ENCODE measurements around the gene DLX6.
A peak's percentile ranks its signal among the peaks of the same experiment; 100 is the strongest.

DLX6 gene

GRCh38 chr7:97003262-97004246 lies 1.8 kb upstream of the DLX6 start:
- no peaks in the 10 kb centered on the region for H3K9me3 Mint-ChIP-seq
- H3K27me3 Mint-ChIP-seq = peaks cover 94% of the 10 kb centered on the region
- no peak for ATAC-seq
- no peak overlapping the region for H3K4me3 Mint-ChIP-seq
- H3K4me1 Mint-ChIP-seq = peaks cover 17% of the 10 kb centered on the region
- H3K36me3 Mint-ChIP-seq = no peaks in the 10 kb centered on the region
- H3K27ac Mint-ChIP-seq = no peak overlapping the region

- Mint-ChIP-seq H3K27ac (no peak overlapping the region), H3K4me3 (peak overlapping the region; percentile 38), H3K9me3 (no peaks in the 10 kb centered on the region), H3K4me1 (peaks cover 17% of the 10 kb centered on the region), H3K36me3 (no peaks in the 10 kb centered on the region), H3K27me3 (peaks cover 94% of the 10 kb centered on the region)
- ATAC-seq = no peak
These were observed 838 bp upstream of the DLX6 start for GRCh38 chr7:97004247-97005182.

- H3K27me3 Mint-ChIP-seq = peaks cover 92% of the 10 kb centered on the region
- ATAC-seq = peak; percentile 61
- peak overlapping the region; percentile 76 for H3K4me3 Mint-ChIP-seq
- H3K4me1 Mint-ChIP-seq = peaks cover 17% of the 10 kb centered on the region
- no peaks in the 10 kb centered on the region for H3K9me3 Mint-ChIP-seq
- H3K27ac Mint-ChIP-seq = no peak overlapping the region
- H3K36me3 Mint-ChIP-seq = no peaks in the 10 kb centered on the region
These were observed 882 bp downstream of the DLX6 start for GRCh38 chr7:97006055-97006815.

- H3K4me1 Mint-ChIP-seq = peaks cover 17% of the 10 kb centered on the region
- no peak for ATAC-seq
- no peaks in the 10 kb centered on the region for H3K36me3 Mint-ChIP-seq
- H3K9me3 Mint-ChIP-seq = no peaks in the 10 kb centered on the region
- no peak overlapping the region for H3K27ac Mint-ChIP-seq
- H3K4me3 Mint-ChIP-seq = peak overlapping the region; percentile 76
- H3K27me3 Mint-ChIP-seq = peaks cover 92% of the 10 kb centered on the region
These were observed 1.6 kb downstream of the DLX6 start for GRCh38 chr7:97006816-97007582.

GRCh38 chr7:97007583-97007861 lies 2.2 kb downstream of the DLX6 start:
- Mint-ChIP-seq H3K27me3 (peaks cover 92% of the 10 kb centered on the region), H3K27ac (no peak overlapping the region), H3K4me3 (no peak overlapping the region), H3K36me3 (no peaks in the 10 kb centered on the region), H3K9me3 (no peaks in the 10 kb centered on the region), H3K4me1 (peaks cover 17% of the 10 kb centered on the region)
- ATAC-seq = no peak

- Mint-ChIP-seq H3K4me3 (no peak overlapping the region), H3K4me1 (peaks cover 17% of the 10 kb centered on the region), H3K27ac (no peak overlapping the region), H3K27me3 (peaks cover 91% of the 10 kb centered on the region), H3K9me3 (no peaks in the 10 kb centered on the region), H3K36me3 (no peaks in the 10 kb centered on the region)
- no peak for ATAC-seq
These were observed 3.0 kb downstream of the DLX6 start for GRCh38 chr7:97008275-97008917.

GRCh38 chr7:97009753-97010732 lies 4.7 kb downstream of the DLX6 start:
- no peaks in the 10 kb centered on the region for H3K36me3 Mint-ChIP-seq
- H3K4me3 Mint-ChIP-seq = no peak overlapping the region
- no peak for ATAC-seq
- H3K27ac Mint-ChIP-seq = no peak overlapping the region
- H3K4me1 Mint-ChIP-seq = peaks cover 14% of the 10 kb centered on the region
- peaks cover 95% of the 10 kb centered on the region for H3K27me3 Mint-ChIP-seq
- no peaks in the 10 kb centered on the region for H3K9me3 Mint-ChIP-seq

GRCh38 chr7:97011104-97011503 lies 5.8 kb downstream of the DLX6 start:
- no peak for ATAC-seq
- Mint-ChIP-seq H3K36me3 (no peaks in the 10 kb centered on the region), H3K4me1 (peaks cover 12% of the 10 kb centered on the region), H3K9me3 (no peaks in the 10 kb centered on the region), H3K27me3 (peaks cover 96% of the 10 kb centered on the region), H3K4me3 (no peak overlapping the region), H3K27ac (no peak overlapping the region)

GRCh38 chr7:97011536-97012364 lies 6.4 kb downstream of the DLX6 start:
- Mint-ChIP-seq H3K27ac (no peak overlapping the region), H3K4me1 (peaks cover 7% of the 10 kb centered on the region), H3K4me3 (no peak overlapping the region), H3K27me3 (peaks cover 96% of the 10 kb centered on the region), H3K36me3 (no peaks in the 10 kb centered on the region), H3K9me3 (no peaks in the 10 kb centered on the region)
- ATAC-seq = no peak

- Mint-ChIP-seq H3K36me3 (no peaks in the 10 kb centered on the region), H3K4me3 (no peak overlapping the region), H3K27ac (no peak overlapping the region), H3K9me3 (no peaks in the 10 kb centered on the region), H3K27me3 (peaks cover 96% of the 10 kb centered on the region), H3K4me1 (peaks cover 3% of the 10 kb centered on the region)
- ATAC-seq = no peak
These were observed 7.2 kb downstream of the DLX6 start for GRCh38 chr7:97012365-97013133.

GRCh38 chr7:97013134-97013844 lies 7.9 kb downstream of the DLX6 start:
- Mint-ChIP-seq H3K27ac (no peak overlapping the region), H3K4me1 (peaks cover 6% of the 10 kb centered on the region), H3K9me3 (no peaks in the 10 kb centered on the region), H3K27me3 (peaks cover 96% of the 10 kb centered on the region), H3K36me3 (no peaks in the 10 kb centered on the region), H3K4me3 (no peak overlapping the region)
- no peak for ATAC-seq

- ATAC-seq = no peak
- Mint-ChIP-seq H3K27me3 (peaks cover 96% of the 10 kb centered on the region), H3K27ac (no peak overlapping the region), H3K9me3 (no peaks in the 10 kb centered on the region), H3K4me1 (peaks cover 6% of the 10 kb centered on the region), H3K4me3 (no peak overlapping the region), H3K36me3 (no peaks in the 10 kb centered on the region)
These were observed 8.4 kb downstream of the DLX6 start for GRCh38 chr7:97013845-97014134.
